Measurements from ENCODE around the gene PLSCR1.
A peak's percentile ranks its signal among the peaks of the same experiment; 100 is the strongest.

The PLSCR1 gene, protein sequence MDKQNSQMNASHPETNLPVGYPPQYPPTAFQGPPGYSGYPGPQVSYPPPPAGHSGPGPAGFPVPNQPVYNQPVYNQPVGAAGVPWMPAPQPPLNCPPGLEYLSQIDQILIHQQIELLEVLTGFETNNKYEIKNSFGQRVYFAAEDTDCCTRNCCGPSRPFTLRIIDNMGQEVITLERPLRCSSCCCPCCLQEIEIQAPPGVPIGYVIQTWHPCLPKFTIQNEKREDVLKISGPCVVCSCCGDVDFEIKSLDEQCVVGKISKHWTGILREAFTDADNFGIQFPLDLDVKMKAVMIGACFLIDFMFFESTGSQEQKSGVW

GRCh38 chr3:146544002-146544928 is at the start of gene PLSCR1:
Gene PLSCR1, minus strand, starts transcription at chr3:146544607. Its CDS starts 8,055 bp downstream, at chr3:146536552.
- peak; percentile 97 for DNase-seq (ENCODE audit: low read depth)

DNA sequence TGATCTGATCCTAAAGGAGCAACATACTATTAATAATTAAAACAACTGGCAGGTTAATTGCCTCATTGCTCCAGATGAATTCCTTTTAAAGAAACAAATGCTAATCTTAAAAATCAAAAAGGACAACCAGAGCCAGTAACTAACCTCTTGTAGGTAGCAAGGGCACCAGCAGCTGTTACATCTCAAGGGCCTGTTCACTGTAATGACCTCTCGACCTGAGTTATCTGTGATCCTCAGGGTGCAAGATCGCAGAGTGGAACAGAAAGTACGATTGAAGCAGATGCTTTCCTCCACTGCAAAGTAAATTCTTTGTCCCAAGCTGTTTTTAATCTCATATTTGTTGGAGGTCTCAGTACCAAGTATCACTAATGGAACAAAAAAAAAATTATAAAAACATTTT is 49.4 kb upstream of the PLSCR1 start:
- no peak for DNase-seq (ENCODE audit: low read depth)

GRCh38 chr3:146590521-146590920 is 46.1 kb upstream of the PLSCR1 start:
- peak; percentile 22 for DNase-seq (ENCODE audit: low read depth)

- DNase-seq (ENCODE audit: low read depth) = peak; percentile 59
Measured at GRCh38 chr3:146589899-146590508, 45.6 kb upstream of the PLSCR1 start.

GRCh38 chr3:146585156-146585555 is 40.7 kb upstream of the PLSCR1 start:
- DNase-seq (ENCODE audit: low read depth) = peak; percentile 2

- DNase-seq (ENCODE audit: low read depth) = peak; percentile 16
Measured at GRCh38 chr3:146581951-146582467, 37.6 kb upstream of the PLSCR1 start.

- no peak for DNase-seq (ENCODE audit: low read depth)
Measured at GRCh38 chr3:146581080-146581601, 36.7 kb upstream of the PLSCR1 start.

DNA sequence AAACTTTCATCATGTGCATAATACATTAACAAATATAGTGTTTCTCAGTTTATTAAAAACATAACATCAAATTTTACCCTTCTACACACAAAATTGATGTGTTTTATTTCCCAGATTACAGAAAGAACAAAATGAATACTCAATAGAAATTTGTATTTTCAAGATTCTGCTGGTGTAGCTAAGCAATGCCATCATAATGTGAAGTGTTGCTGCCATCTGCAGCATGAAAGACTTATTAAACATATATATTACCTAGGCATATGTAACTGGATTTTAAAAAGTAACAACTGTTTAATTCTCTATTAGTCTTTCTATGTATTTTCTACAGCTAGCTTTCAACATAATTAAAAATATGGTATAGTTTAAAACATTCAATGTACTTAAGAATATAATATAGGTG is 33.3 kb upstream of the PLSCR1 start:
- DNase-seq (ENCODE audit: low read depth) = peak; percentile 58

DNA sequence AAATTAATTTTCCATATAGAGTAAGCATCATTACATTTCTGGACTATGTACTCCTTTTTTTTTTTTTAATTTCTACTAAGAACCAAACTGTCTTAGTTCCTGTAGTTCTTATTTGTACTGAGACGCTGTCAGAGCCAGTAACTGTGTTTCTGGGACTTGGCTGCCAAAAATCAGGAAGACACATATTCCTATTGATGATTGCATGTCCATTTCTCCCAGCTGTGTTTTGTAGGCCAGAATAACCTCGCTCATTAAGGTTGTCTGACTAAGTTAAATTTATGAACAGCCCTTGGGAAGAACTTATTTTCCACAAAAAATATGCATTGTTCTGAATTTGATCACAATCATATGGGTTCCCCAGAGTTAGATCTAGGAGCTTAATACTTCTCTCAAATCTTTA is 31.2 kb upstream of the PLSCR1 start:
- DNase-seq (ENCODE audit: low read depth) = no peak

DNA sequence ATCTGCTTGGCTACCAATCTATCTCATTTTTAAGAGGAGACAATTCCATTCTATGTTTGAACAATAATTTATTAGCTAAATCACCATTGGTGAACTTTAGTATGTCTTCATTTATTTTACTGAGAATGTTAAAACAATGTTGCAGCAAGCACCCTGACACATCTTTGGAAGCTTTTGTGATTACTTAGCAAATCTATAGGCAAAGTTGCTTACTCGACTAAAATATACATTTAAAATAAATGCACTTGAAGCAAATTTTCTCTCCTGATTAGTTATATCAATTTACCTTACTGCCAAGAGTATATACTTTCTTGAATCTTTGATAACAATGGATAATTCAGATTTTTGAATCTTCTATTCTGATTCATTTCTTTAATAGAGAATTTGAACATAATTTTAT is 29.8 kb upstream of the PLSCR1 start:
- no peak for DNase-seq (ENCODE audit: low read depth)

GRCh38 chr3:146569314-146569713 is 24.9 kb upstream of the PLSCR1 start:
- DNase-seq (ENCODE audit: low read depth) = no peak

- no peak for DNase-seq (ENCODE audit: low read depth)
Measured at GRCh38 chr3:146566138-146566537, 21.7 kb upstream of the PLSCR1 start.

DNA sequence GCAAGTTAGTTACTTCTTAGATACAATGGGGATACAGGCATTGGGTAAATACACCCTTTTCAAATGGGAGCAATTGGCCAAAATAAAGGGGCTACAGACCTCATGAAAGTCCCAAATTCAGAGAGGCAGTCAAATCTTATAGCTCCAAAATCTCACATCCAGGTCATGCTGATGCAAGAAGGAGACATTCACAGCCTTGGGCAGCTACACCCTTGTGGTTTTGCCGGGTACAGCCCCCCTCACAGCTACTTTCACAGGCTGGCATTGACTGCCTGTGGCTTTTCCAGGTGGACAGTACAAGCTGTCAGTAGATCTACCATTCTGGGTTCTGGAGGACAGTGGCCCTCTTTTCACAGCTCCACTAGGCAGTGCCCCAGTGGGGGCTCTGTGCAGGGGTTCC is 17.5 kb upstream of the PLSCR1 start:
- DNase-seq (ENCODE audit: low read depth) = no peak

DNA sequence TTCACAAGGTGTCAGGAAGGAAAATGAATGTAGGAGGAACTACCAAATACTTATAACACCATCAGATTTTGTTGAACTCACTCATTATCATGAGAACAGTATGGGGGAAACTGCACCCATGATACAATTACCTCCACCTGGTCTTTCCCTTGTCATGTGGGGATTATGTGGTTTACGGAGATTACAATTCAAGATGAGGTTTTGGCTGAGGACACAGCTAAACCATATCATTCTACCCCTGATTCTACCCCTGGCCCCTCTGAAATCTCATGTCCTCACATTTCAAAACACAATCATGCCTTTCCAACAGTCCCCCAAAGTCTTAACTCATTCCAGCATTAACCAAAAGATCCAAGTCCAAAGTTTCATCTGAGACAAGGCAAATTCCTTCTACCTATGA is 17.1 kb upstream of the PLSCR1 start:
- DNase-seq (ENCODE audit: low read depth) = no peak

DNA sequence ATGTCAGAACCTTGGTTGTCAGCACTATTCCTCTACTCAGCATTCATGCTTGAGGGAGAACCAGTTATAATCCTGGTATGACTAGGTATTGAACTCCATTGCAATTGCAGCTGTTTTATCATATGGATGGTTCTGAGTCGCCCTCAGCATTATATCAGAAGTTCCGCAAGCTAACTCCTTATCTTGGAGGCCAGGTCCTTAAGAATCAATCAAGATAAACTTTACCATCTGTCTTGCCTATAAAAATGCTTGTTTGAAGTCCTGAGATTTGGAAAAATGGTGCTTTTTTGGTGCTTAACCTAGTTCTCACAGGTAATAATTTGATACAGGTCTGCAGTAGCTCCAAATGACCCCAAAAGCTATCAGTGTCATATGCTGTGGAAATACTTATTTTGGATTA is 16.3 kb upstream of the PLSCR1 start:
- no peak for DNase-seq (ENCODE audit: low read depth)

DNA sequence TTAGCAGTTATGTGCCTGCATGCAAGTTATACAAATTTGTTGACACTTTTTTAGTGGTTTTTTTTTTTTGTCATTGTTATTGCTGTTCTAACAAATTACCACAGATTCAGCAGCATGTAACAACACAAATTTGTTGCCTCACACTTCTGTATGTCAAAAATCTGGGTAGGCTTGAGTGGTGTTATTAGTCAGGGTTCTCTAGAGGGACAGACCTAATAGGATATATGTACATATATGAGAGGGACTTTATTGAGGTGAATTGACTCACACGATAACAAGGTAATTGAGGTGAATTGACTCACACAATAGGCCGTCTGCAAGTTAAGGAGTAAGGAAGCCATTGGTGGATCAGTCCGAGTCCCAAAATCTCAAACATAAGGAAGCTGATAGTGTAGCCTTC is 15.0 kb upstream of the PLSCR1 start:
- DNase-seq (ENCODE audit: low read depth) = no peak

DNA sequence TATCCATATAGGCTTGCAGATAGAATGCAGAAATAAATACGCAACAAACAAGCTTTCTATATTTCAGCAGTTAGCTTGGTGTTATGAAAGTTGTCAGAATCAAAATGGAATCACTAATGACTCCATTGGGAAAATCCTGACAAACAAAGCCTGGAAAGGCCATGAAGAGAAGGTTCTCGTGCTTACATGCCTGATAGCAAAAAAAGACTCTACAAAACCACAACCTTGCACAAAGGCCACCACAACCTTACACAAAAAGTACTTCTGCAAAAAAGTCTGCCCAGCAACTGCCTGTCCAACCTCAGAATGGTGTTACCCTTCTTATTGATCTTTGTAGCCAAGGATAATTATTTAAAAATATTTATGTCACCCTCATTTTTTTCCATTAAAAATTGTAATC is 14.4 kb upstream of the PLSCR1 start:
- DNase-seq (ENCODE audit: low read depth) = no peak

DNA sequence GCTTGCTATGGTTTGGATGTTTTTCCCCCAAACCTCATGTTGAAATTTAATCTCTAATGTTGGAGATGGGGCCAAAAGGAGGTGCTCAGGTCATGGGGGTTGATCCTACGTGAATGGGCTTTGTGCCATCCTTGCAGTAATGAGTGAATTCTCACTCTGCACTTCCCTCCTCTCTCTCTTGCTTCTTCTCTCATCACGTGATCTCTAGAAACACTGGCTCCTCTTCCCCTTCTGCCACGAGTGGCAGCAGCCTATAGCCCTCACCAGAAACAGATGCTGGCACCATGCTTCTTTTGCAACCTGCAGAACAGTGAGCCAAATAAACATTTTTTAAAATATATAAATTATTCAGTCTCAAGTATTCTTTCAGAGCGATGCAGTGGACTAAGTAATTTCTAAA is 13.3 kb upstream of the PLSCR1 start:
- no peak for DNase-seq (ENCODE audit: low read depth)

- no peak for DNase-seq (ENCODE audit: low read depth)
Measured at GRCh38 chr3:146555311-146555710, 10.9 kb upstream of the PLSCR1 start.

GRCh38 chr3:146554151-146554760 is 9.8 kb upstream of the PLSCR1 start:
- peak; percentile 9 for DNase-seq (ENCODE audit: low read depth)

DNA sequence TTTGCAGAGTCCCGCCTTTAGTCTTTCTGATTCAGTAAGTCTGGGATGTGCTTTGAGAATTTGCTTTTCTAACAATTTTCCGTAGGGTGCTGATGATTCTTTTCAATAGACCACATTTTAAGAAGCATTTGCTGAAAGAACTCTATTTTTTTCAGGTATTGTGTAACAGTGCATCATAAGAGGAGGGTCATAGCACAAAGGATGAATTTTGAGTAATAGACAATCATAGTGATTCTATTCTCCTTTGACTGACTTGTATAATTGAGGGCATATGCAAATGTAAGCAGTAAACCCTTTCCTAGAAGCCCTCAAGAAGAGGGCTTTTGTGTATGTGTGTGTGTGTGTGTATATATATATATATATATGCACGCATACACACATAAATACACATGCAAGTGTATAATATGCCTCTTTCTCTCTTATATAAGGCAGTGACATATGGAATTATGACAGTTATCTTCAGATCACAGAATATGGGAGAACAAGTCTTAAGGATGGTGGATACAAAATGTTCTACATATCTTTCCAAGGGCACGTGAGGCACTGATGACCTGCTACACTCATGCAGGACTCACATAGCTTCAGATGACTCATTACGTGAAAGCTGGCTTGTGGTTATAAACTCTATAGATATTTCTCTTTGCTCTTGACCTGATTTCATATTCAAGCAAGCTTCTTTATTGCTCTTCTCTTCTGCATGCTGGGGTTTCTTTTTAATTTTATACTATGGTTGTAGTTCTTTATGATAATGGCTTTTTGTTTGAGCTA is 6.5 kb upstream of the PLSCR1 start:
- DNase-seq (ENCODE audit: low read depth) = peak; percentile 84
